Measurements from ENCODE around the gene APAF1.

APAF1 gene

DNA sequence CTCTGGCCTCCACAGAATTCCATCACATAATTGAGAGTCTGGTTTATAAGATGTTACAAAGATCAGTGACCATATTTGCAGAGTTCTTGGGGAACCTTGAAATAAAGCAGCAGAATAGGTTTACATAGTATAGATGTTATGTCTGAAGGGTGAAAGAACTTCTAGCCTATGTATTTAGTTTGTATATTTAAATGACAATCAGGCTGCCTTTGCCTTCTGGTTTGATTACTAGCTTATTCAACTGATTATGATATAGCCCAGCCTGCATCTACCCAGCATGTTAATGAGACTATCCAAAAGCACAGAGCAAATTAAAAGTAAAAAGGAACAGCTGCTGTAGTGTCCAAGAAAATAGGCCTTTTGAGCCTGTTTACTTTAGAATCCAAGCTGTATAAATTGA is 85.3 kb downstream of the APAF1 start:
- DNase-seq (ENCODE audit: low spot score) = no peak

DNA sequence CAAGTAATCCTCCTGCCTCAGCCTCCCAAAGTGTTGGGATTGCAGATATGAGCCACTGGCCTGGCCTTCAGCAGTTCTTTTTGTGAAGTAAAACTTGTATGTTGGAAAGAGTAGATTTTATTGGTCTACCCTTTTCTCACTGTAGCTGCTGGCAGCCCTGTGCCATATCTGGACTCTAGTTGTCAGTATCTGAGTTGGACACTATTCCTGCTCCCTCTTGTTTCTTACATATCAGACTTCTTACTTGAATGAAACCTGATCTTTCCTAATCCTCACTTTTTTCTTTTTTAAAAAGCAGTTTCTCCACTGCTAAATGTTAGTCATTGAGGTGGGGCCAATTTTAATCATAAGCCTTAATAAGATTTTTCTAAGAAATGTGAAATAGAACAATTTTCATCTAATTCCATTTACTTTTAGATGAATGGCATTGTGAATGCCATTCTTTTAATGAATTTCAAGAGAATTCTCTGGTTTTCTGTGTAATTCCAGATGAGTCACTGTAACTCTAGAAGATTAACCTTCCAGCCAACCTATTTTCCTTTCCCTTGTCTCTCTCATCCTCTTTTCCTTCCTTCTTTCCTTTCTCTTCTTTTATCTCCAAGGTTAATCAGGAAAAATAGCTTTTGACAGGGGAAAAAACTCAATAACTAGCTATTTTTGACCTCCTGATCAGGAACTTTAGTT is 88.7 kb downstream of the APAF1 start:
- DNase-seq (ENCODE audit: low spot score) = no peak

DNA sequence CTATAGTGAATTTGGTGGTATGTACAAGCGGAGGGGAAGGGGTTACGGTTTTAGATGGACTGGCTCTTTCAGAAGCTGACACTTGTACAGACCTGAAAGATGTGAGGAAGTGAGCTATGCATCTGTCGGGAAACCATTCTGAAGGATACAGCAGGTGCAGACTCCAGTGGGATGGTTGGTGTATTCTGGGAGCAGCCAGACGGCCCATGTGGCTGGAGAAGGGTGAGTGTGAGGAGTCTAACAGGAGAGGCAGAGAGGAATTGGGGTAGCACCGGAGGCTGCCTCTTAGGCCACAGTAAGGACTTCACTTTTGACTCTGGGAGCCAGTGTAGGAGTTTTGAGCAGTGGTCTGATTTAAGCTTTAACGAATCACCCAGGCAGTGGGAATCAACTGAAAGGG is 90.7 kb downstream of the APAF1 start:
- DNase-seq (ENCODE audit: low spot score) = no peak

DNA sequence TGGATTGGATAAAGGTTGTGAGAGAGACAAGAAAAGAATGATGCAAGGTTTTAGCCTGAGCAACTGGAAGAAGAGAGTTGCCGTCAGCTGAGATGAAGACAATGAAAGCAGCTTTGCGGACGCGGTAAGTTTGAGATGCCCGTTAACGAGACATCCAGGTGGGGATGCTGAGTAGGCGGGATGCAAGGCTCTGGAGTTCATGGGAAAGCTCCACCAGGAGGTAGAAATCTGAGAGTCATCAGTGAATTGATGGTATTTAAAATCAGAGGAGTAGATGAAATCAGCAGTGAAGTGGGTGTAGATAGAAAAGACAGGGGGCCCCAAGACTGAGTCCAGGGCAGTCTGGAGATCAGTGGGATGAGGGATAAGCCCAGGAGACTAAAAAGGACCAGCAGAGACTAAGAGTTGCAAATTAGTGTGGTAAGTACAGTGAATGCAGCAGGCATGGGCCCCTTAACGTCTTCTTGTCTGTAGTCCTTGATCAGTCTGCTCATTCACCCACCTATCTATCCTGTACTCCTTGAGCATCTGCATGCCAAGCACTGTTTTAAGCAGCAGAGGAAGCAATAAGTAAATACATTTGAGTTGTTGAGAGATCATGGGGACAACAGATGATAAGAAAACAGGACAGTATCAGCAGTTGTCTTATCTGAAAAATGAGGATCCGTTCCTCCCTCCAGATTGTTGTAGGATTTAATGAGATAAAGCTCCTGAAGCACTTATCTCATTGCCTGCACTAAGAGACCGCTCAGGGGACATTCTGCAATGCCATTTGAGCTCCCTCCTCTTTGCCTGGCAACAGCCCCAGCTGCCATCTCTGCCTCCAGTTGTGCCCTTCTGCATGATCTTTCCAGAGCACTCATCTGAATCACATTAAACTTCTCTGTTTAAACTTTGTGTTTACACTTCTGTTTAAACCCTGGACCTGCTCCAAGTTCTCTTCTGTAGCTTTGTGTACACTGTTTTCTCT is 91.5 kb downstream of the APAF1 start:
- DNase-seq (ENCODE audit: low spot score) = peak; percentile 29

DNA sequence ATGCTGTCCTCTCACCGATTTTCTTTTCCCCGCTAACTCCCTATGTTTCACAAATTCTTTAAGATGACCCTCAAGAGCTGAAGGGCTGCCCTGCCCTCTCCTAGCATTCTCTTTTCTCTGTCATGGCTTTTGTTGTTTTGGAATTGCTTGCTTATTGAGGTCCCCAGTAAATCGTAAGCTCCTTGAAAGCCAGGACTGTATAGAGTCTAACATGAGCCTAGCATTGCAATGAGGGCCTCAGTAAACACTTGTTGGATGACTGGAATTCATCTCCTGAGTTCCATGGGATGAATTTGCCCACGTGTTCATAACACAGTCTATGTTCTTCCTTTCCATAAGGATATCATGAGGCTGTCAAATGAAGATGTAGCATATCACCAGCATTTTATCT is 92.2 kb downstream of the APAF1 start:
- no peak for DNase-seq (ENCODE audit: low spot score)

DNA sequence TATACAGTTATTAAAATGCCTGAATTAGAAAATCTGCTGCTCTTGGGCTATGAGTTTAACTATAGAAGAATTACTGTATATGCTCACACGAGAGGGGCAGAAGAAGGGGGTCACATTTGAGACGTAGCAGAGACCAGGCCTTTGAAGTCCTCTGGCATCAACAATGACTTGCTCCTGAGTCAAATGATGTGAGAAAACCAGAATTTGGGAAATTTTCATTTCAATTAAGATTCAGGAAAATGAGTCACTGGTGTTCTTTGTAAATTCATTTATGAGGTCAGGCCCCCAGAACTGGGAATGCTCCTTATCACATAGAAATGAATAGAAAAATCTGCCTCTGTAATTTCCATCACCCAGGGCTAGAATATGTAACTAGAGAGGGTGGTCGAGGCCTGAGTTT is 92.9 kb downstream of the APAF1 start:
- no peak for DNase-seq (ENCODE audit: low spot score)

DNA sequence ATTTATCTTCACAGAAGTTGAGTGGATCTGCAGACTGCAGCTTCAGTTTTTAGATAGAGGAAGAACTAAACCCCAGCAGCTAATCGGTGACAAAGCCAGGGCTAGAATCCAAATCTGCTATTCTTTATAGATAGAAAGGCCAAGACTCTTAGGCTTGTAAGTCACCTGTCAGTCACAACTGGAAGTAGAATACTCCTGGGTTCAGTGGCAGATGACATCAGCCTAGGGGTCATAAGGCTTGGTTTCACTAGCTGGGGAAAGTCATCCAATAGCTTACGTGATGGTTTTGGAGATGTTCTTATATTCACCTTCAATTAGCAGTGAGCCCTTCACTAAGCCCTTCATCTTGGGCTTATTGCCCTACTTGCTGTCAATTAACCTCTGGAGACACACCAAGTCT is 93.4 kb downstream of the APAF1 start:
- DNase-seq (ENCODE audit: low spot score) = no peak

DNA sequence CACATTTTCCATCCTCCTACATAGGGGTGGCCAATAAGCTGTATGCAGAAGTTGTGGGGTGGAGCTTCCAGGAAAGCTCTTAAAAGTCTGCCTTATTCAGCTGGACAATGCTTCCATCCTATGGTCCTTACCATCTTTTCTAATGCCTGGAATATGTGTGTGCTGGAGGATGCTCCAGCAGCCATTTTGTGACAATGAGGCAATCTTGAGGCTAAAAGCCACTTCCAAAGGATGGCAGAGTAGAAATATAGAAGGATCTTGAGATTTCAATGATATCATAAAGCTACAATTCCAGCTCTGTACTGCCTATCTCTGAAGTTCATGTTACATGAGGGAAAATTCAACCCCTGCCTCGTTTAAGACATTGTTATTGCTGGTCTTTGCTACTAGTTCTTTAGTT is 95.7 kb downstream of the APAF1 start:
- no peak for DNase-seq (ENCODE audit: low spot score)

DNA sequence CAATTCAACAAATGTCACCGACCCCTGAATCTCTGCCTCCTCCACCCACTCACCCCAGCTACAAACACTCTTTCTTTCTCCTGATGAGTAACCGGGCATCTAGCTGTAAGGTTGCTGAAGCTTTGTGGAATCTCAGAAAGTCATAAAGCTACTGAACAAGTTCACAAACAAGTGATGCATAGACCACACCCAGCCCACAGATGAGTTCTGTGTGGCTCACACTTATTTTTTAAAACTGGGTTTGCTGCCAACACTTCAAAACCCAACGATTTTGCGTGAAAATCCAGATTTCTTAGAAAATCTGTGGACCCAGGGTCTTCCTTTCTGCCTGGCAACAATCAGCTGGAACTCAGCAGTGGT is 96.1 kb downstream of the APAF1 start:
- DNase-seq (ENCODE audit: low spot score) = peak; percentile 26

DNA sequence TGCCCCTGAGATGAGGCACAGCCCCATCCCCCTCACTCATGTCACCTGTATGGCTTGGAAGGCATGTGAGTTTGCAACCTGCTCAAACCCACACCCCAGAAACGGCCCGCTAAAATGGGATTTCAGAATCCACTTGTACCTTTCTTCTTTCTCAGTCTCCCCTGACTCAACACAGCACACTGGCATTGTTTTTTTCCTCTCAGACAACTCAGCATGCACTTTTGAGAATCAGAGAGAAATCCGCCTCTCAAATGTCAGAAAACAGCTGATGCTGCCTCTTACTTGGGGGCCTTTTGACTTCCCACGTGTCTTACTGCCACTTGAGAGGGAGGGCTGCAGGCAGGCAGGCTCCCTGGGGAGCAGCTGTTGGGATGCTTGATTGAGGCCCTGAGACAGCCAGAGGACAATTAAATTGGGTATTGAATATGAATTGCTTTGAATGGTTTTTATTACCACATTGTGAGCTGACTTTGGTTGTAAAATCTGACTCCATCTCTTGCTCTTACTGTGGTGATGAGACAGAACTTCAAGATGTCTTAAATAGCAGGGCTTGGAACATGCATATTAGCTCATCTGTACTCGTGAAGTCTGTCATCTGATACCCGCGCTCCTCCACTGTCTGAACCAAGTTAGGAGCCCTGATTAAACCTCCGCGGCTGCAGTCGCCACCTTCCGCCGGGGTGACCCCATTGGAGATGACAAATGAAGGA is 96.6 kb downstream of the APAF1 start:
- DNase-seq (ENCODE audit: low spot score) = no peak

DNA sequence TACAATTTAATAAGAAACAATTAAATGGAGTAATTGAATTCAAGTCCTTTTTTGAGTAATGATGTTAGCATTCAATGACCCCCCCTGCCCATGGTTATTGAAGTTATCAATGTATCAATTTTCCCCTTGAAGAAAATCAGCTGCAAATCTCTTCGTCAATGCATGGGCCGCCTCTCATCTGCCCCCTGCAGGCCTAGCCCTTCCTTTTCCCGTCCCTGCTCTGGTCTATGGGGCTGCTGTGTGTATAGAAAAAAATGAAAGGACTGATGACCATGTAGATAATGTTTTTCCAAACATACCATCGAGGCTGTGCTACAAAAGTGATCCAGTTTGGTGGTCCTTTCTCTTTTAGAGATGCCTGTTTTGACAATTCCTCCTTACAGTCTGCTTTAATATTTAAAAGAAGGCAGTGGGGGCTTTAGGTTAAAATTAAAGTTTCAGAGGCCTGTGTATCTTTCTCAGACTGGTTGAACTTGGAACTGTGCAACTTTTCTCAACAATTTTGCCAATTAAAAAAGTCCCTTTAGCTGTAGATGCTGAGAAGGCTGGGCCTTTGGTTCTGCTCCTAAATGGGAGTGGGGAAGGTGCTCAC is 98.4 kb downstream of the APAF1 start:
- no peak for DNase-seq (ENCODE audit: low spot score)

DNA sequence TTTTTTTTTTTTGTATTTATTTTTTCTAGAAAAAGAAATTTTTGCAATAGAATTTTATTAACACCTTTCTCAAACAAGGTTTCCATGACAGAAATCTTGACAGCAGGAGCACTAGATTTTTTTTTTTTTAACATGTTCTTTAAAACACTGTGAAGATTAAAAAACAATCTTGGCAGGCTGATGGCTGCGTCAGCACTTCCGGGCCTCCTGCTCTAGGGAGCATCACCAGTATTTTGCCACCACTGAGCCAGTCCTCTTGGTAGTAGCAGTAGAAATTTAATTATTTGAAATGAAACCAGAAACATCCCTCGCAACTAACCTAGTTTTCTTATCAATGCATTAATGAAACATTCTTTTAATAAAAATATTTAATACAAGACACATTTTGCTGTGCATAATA is 99.6 kb downstream of the APAF1 start:
- no peak for DNase-seq (ENCODE audit: low spot score)

DNA sequence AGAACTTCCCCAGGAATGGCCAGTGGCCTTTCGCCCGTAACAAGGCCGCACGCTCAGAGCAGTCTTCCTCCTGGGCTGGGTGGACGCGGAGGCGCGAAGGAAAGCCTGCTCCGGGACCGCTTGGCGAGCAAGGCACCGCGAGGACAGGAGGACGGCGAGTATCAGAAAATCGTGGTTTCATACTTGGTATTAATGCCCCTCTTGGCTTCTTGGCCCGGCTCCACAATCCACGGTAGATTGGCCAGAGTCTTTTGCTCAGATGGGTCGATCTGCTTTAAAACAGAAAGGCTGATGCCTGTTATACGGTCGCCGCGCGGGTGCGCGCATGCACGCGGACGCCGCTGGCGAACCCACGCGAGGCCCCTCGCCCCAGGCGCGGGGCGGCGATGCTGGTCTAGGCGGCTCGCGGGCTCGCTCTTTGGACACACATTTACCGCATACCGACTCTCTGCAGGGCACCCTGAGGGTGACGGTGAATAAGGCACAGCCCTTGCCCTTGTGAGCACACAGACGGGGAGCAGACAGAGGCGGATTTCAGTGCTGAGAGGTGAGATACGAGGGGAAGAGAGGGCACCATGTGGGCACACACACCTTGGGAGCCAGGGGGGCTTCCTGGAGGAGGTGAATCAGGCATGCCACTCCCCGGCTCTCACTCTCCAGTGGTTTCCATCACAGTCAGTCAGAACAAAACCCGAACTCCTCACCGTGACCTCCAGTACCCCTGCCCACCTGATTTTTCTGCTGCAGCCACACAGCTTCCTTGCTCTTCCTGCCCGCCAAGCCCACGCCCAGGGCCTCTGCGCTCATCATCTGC is 100.7 kb downstream of the APAF1 start:
- DNase-seq (ENCODE audit: low spot score) = peak; percentile 21

DNA sequence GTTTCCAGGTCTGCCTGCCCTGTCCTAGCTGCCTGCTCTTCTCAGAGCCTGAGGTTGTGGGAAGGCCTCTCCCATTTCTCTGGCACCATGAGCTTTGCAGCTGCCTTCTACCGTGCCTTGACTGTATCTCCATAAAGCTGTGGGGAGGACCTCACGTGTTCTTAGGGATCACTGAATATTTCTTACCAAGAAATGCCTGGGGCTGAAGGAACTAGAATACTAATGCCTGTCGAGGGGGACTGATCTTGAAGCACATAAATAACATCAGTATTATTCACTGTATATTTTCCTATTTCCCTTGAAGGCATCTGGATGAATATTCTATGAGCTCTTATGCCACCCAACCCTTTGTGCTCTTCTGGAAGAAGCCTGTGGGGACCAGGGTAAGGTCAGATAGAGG is 103.4 kb downstream of the APAF1 start:
- DNase-seq (ENCODE audit: low spot score) = no peak

DNA sequence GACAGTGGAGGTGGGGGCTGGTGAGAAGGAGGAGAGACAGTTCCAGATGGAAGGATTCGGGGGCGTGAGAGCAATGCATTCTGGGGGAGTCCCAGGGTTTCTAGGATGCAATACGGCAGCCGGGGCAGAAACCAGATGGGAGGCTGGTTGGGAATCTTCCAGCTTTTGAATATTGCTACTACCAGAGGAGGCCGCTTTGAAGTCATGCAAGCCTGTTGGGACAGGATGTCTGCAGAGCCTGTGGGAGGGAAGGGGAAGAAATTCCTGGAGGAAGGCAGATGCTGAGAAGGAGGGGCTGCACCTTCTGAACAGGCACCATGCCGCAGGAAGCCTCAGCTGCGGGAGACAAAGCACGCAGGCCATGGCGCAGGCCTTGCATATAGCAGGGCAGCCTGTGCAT is 105.4 kb downstream of the APAF1 start:
- DNase-seq (ENCODE audit: low spot score) = no peak

DNA sequence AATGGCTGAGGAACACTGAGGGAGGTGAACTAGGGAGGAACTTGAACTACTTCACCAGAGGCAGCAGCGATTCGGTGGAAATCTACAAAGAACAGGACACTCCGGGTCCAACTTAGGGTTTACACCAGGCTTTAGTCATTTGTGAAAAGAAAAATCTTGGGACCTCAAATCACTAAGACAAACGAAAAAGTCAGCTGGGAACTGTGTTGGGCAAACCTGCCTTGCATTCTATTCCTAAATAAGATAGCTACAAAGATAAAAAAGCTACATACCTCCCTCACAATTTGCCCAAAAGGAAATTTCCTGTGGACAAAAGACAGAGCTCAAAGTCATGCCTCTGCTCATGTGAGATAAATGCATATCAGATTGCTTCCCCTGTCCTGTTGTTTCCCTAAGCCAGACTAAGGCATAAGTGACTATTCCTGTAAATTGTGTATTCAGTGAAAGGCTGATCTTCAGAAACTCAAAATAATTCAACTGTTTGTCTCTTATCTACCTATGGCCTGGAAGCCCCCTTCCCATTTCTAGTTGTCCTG is 106.6 kb downstream of the APAF1 start:
- no peak for DNase-seq (ENCODE audit: low spot score)

DNA sequence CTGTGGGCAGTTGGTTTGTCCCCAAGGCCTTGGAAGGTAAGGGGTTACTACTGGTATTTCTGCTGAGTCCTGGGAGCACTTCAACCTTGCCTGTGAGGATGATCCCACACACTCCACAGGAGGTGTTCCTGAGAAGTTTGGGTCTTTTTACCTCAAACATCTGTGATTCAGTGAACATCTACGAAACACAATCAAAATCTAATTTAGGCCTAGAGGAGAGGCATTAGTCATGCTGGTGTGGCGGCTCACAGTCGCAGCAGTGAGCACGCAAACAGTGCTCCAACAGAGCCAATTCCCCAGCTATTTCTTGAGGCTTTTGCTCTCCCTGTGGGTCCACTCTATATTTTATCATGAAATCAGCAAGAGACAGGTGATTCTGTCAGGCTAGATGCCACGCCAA is 107.6 kb downstream of the APAF1 start:
- DNase-seq (ENCODE audit: low spot score) = peak; percentile 40

DNA sequence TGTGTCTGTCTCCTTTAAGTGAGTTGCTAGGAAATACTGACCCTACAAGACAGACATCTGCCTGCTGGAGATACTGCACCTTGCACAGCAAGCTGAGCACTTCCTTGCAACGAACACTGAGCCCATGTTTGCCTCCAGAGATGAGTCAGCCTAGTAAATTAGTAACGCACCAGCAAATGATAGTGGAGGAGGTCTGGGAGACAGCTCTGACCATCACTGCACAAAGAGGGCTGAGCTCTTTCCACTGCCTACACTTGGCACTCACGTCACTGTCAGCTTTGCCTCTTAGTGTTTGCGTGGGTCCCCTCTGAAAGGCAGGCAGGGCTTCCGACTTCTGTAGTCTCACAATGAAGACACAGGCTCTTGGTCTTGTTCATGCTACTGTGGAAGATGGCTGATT is 109.0 kb downstream of the APAF1 start:
- peak; percentile 43 for DNase-seq (ENCODE audit: low spot score)

DNA sequence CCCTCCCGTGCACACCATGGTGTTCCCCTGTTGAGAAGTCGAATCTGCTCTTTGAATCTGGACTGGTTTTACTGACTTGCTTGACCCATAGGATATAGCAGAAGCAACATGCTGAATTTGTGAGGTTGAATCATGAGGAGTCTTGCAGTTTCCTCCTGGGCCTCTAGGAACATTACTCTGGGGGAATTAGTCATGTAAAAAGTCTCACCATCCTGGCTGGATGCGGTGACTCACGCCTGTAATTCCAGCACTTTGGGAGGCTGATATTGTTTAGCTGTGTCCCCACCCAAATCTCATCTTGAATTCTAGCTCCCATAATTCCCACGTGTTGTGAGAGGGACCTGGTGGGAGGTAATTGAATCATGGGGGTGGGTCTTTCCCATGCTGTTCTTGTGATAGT is 110.8 kb downstream of the APAF1 start:
- DNase-seq (ENCODE audit: low spot score) = peak; percentile 60

DNA sequence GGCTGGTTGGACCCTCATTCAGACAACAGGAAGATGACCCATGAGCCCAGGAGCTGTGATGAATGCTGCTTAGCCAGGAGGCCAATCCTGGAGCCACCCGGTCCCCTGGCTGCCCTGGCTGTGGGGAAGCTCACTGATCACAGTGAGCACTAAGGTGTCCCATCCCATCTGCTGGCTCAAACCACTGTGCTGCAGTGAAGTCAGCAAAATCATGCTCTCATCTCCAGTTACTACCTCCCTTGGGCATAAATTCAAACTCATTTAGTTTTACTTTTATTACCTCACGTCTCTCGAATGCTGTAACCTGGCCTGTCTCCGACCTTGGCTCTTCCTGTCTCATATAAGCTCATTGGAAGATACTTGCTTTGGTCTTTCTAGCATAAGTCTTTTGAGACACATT is 112.4 kb downstream of the APAF1 start:
- no peak for DNase-seq (ENCODE audit: low spot score)

DNA sequence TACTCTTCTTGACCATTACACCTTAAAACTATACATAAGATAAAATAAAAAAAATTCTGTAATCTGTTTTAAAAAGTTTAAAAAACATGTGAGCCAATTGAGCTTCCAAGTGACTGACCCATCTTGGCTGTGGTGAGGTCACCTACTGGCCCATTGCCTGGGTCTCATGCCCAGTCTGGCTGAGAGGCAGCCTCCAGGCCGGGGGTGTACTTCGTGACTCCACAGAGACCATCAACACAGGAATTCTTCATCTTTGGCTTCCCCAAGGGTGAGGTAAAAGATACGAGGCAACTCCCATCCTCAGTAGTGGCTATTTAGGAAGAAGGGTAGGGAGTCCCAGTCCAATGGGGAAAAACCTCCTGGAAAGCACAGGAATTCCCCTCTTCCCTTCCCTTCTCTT is 113.2 kb downstream of the APAF1 start:
- peak; percentile 63 for DNase-seq (ENCODE audit: low spot score)

Measured in AG08396 (cell line).